KMS-11 (cell line): ENCODE measurements around the gene PC.

Source experiments
- H2AFZ ChIP-seq: fragments of 200-600 bp; sonication (generic); 2 replicates; pipeline ENCODE4 v1.6.1; 2016; ENCODE audit warnings: antibody characterized with exemption, mixed run types, low read depth
- H3K27ac ChIP-seq: fragments of 200-600 bp; sonication (generic); 2 replicates; pipeline ENCODE4 v1.6.1; 2016; ENCODE audit warnings: mild to moderate bottlenecking, mixed run types
- H3K27me3 ChIP-seq: fragments of 200-600 bp; sonication (generic); 2 replicates; pipeline ENCODE4 v1.6.1; 2017; ENCODE audit warnings: mild to moderate bottlenecking, low read depth, mixed run types, moderate library complexity; ENCODE audit not compliant: insufficient read depth
- H3K36me3 ChIP-seq: fragments of 200-600 bp; sonication (generic); 2 replicates; pipeline ENCODE4 v1.6.1; 2017; ENCODE audit warnings: mild to moderate bottlenecking, mixed run types; ENCODE audit not compliant: insufficient read depth
- H3K4me1 ChIP-seq: fragments of 200-600 bp; sonication (generic); 2 replicates; pipeline ENCODE4 v1.6.1; 2016; ENCODE audit warnings: mild to moderate bottlenecking, low read depth, mixed run types; ENCODE audit not compliant: poor library complexity, severe bottlenecking
- H3K4me2 ChIP-seq: fragments of 200-600 bp; sonication (generic); 2 replicates; pipeline ENCODE4 v1.7.0; 2016; ENCODE audit warnings: mild to moderate bottlenecking, mixed run types
- H3K4me3 ChIP-seq: fragments of 200-600 bp; sonication (generic); IDR thresholded peaks from 2 replicates; pipeline ENCODE4 v1.6.1; 2017; ENCODE audit warnings: low read depth, low read length, mixed read lengths; ENCODE audit not compliant: insufficient read depth
- H3K79me2 ChIP-seq: fragments of 200-600 bp; sonication (generic); 2 replicates; pipeline ENCODE4 v1.6.1; 2016; ENCODE audit warnings: low read depth, mixed run types; ENCODE audit not compliant: insufficient read depth
- H3K9ac ChIP-seq: fragments of 200-600 bp; sonication (generic); 2 replicates; pipeline ENCODE4 v1.6.1; 2016; ENCODE audit warnings: mild to moderate bottlenecking, mixed run types
- H4K20me1 ChIP-seq: fragments of 200-600 bp; sonication (generic); 2 replicates; pipeline ENCODE4 v1.6.1; 2016; ENCODE audit warnings: mild to moderate bottlenecking, mixed run types; ENCODE audit not compliant: insufficient read depth
- CTCF ChIP-seq: fragments of 200-600 bp; sonication (generic); conservative IDR thresholded peaks from 2 replicates; pipeline ENCODE4 v1.6.1; 2017; ENCODE audit warnings: low read depth, mild to moderate bottlenecking, antibody characterized with exemption, low read length, moderate library complexity, mixed read lengths

Gene PC

GRCh38 chr11:66950112-66950535, 8.1 kb downstream of the PC start:
- H3K36me3 ChIP-seq: no peaks in the 10 kb centered on the region
- H3K79me2 ChIP-seq: no peaks in the 10 kb centered on the region
- no peak for TF ChIP-seq CTCF
- no peaks in the 10 kb centered on the region for H4K20me1 ChIP-seq
- no peak overlapping the region for H3K4me2 ChIP-seq
- no peak overlapping the region for H2AFZ ChIP-seq
- no peaks in the 10 kb centered on the region for H3K4me1 ChIP-seq
- no peak overlapping the region for H3K27ac ChIP-seq
- no peak overlapping the region for H3K4me3 ChIP-seq
- no peak overlapping the region for H3K9ac ChIP-seq
- H3K27me3 ChIP-seq: no peaks in the 10 kb centered on the region

DNA sequence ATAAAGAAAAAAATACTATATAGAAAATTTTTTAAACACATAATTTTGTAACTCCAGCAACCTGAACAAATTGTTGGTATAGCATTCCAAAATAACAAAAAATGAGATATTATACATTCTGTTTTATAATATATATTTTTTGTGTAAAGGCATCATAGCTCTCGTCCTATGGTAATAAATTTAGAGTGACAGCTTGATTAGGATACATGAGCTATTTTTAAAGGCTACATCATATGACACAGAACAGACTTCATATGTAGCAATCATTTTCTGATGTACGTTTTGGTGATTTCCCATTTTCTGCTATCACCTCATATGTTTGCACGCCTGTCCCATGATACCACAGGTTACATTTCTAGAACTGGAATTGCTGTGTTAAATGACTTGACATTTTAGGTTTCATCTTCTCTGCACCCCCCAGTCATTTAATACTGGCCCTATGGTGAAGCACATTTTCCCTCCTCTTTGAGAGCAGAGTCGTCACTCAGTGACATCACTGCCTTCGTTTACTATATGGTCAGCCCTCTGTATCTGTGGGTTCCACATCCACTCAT, 19.5 kb downstream of the PC start:
- Histone ChIP-seq H3K4me1 (no peaks in the 10 kb centered on the region), H3K79me2 (no peaks in the 10 kb centered on the region), H3K36me3 (no peaks in the 10 kb centered on the region), H3K27me3 (no peaks in the 10 kb centered on the region), H3K4me3 (no peak overlapping the region), H3K9ac (no peak overlapping the region), H3K4me2 (no peak overlapping the region), H4K20me1 (no peaks in the 10 kb centered on the region), H2AFZ (no peak overlapping the region), H3K27ac (no peak overlapping the region)
- no peak for TF ChIP-seq CTCF

DNA sequence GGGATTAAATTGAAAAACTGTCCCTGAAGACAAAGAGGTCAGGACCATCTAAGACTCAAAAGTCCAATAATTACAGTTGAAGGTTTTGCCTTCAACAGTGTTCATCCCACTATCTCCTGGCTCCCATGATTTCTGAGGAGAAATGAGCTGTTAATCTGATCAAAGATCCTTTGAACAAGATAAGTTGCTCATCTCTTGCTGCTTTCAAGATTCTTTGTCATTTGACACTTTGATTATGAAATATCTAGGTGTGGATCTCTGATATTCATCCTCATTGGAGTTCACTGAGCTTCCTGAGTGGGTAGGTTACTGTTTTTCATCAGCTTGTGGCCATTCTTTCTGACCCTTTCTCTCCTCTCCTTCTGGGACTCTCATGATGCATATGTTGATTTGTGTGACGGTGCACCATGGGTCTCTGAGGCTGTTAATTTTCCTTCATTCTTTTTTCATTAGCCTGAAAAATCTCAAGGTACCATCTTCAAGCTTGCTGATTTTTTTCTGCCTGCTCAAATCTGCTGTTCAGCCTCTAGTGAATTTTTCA, 20.9 kb downstream of the PC start:
- Histone ChIP-seq H3K4me2 (no peak overlapping the region), H4K20me1 (no peaks in the 10 kb centered on the region), H3K9ac (no peak overlapping the region), H3K27me3 (no peaks in the 10 kb centered on the region), H3K4me1 (no peaks in the 10 kb centered on the region), H2AFZ (no peak overlapping the region), H3K79me2 (no peaks in the 10 kb centered on the region), H3K36me3 (no peaks in the 10 kb centered on the region), H3K4me3 (no peak overlapping the region), H3K27ac (no peak overlapping the region)
- no peak for TF ChIP-seq CTCF

- H4K20me1 ChIP-seq: no peaks in the 10 kb centered on the region
- no peak overlapping the region for H3K27ac ChIP-seq
- no peaks in the 10 kb centered on the region for H3K36me3 ChIP-seq
- H3K79me2 ChIP-seq: no peaks in the 10 kb centered on the region
- H3K9ac ChIP-seq: no peak overlapping the region
- no peak overlapping the region for H2AFZ ChIP-seq
- no peaks in the 10 kb centered on the region for H3K4me1 ChIP-seq
- no peaks in the 10 kb centered on the region for H3K27me3 ChIP-seq
- no peak overlapping the region for H3K4me2 ChIP-seq
- no peak overlapping the region for H3K4me3 ChIP-seq
- no peak for TF ChIP-seq CTCF
These were observed 21.9 kb downstream of the PC start for GRCh38 chr11:66936311-66936711.
